Osteoblast (primary cell): ENCODE data around the gene MLN. TPM values are rescaled to one million over a fixed set of nuclear protein-coding genes. Genes with fewer than 3 reads are reported as not detected.

Source experiments
- DNase-seq: peaks from one replicate; pipeline ENCODE4 v3.0.0; 2011; ENCODE audit warnings: low spot score, mixed read lengths; ENCODE audit not compliant: insufficient read length; ENCODE audit errors: missing footprints
- H2AFZ ChIP-seq: 2 replicates; pipeline ENCODE4 v1.6.0; 2011; ENCODE audit warnings: mild to moderate bottlenecking, low read length
- H3K27ac ChIP-seq: 2 replicates; pipeline ENCODE4 v1.5.1; 2011; ENCODE audit warnings: mild to moderate bottlenecking, low read depth, low read length, moderate library complexity
- H3K27me3 ChIP-seq: 2 replicates; pipeline ENCODE4 v1.6.0; 2012; ENCODE audit warnings: mild to moderate bottlenecking, control low read depth, inconsistent platforms, low read length, moderate library complexity; ENCODE audit not compliant: insufficient read depth
- H3K36me3 ChIP-seq: 2 replicates; pipeline ENCODE4 v1.5.1; 2011; ENCODE audit warnings: mild to moderate bottlenecking, low read length, control low read depth, moderate library complexity; ENCODE audit not compliant: insufficient read depth
- H3K4me1 ChIP-seq: 2 replicates; pipeline ENCODE4 v1.5.1; 2011; ENCODE audit warnings: mild to moderate bottlenecking, low read length, control low read depth, moderate library complexity; ENCODE audit not compliant: insufficient read depth
- H3K4me2 ChIP-seq: 2 replicates; pipeline ENCODE4 v1.6.0; 2011; ENCODE audit warnings: mild to moderate bottlenecking, low read length; ENCODE audit not compliant: insufficient read depth
- H3K4me3 ChIP-seq: fragments of 200-600 bp; sonication (generic); 3 replicates; pipeline ENCODE4 v1.5.1; 2012; ENCODE audit warnings: mild to moderate bottlenecking, low read length, inconsistent platforms; ENCODE audit not compliant: insufficient read depth
- H3K79me2 ChIP-seq: 2 replicates; pipeline ENCODE4 v1.6.0; 2012; ENCODE audit warnings: mild to moderate bottlenecking, low read length, control low read depth, inconsistent platforms; ENCODE audit not compliant: insufficient read depth
- H3K9me3 ChIP-seq: 2 replicates; pipeline ENCODE4 v1.5.1; 2011; ENCODE audit warnings: low read depth, low read length, control low read depth
- H4K20me1 ChIP-seq: 2 replicates; pipeline ENCODE4 v1.6.0; 2012; ENCODE audit warnings: mild to moderate bottlenecking, low read length, control low read depth; ENCODE audit not compliant: insufficient read depth
- total RNA-seq: library from RNA; depleted of rRNA; stranded (reverse); fragments of >200 nt; gene quantifications from 2 replicates; pipeline ENCODE4 v1.2.3, GENCODE V29; 2012
- TF ChIP-seq, protein P1 (sequence below): IDR thresholded peaks from 2 replicates; pipeline ENCODE4 v1.5.1; 2011; ENCODE audit warnings: mild to moderate bottlenecking, low read depth, low read length, moderate library complexity; ENCODE audit errors: extremely low read depth

MLN gene
- total RNA-seq, 1 donor: not detected

DNA sequence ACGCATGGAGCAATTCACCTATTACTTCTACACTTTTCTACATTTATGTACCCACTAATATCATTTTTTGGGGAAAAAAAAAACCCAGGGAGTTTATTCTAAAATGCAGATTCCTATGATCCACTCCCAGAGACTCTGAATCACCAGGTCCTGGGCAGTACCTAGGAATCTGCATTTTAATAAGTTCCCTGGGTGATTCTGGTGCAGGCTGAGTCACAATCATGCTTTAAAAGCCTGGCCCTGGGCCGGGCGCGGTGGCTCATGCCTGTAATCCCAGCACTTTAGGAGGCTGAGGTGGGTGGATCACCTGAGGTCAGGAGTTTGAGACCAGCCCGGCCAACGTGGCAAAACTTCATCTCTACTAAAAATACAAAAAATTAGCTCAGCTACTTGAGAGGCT is 43.3 kb upstream of the MLN start:
- H3K27me3 ChIP-seq: no peaks in the 10 kb centered on the region
- TF ChIP-seq, protein P1, sequence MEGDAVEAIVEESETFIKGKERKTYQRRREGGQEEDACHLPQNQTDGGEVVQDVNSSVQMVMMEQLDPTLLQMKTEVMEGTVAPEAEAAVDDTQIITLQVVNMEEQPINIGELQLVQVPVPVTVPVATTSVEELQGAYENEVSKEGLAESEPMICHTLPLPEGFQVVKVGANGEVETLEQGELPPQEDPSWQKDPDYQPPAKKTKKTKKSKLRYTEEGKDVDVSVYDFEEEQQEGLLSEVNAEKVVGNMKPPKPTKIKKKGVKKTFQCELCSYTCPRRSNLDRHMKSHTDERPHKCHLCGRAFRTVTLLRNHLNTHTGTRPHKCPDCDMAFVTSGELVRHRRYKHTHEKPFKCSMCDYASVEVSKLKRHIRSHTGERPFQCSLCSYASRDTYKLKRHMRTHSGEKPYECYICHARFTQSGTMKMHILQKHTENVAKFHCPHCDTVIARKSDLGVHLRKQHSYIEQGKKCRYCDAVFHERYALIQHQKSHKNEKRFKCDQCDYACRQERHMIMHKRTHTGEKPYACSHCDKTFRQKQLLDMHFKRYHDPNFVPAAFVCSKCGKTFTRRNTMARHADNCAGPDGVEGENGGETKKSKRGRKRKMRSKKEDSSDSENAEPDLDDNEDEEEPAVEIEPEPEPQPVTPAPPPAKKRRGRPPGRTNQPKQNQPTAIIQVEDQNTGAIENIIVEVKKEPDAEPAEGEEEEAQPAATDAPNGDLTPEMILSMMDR: no peak
- DNase-seq: peak; percentile 68
- no peaks in the 10 kb centered on the region for H3K79me2 ChIP-seq
- H3K9me3 ChIP-seq: no peaks in the 10 kb centered on the region
- H3K4me3 ChIP-seq: no peak overlapping the region
- no peak overlapping the region for H3K27ac ChIP-seq
- H3K4me1 ChIP-seq: no peaks in the 10 kb centered on the region
- no peaks in the 10 kb centered on the region for H3K36me3 ChIP-seq
- no peaks in the 10 kb centered on the region for H4K20me1 ChIP-seq
- H3K4me2 ChIP-seq: no peak overlapping the region
- H2AFZ ChIP-seq: no peak overlapping the region

DNA sequence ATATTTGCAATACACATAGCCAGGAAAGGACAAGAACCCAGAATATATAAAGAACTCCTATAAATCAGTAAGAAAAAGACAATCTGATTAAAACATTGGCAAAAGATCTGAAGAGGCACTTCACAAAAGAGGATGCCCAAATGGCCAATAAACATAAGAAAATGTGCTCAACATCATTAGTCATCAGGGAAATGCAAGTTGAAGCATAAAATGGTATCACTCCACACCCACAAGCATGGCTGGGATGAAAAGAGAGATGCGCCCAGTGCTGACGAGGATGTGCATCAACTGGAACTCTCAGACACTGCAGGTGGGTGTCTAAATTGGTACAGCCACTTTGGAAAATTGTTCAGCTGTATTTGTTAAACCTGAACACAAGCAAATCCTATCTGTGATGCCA is 42.4 kb upstream of the MLN start:
- no peaks in the 10 kb centered on the region for H3K36me3 ChIP-seq
- H3K9me3 ChIP-seq: no peaks in the 10 kb centered on the region
- H3K4me2 ChIP-seq: no peak overlapping the region
- H4K20me1 ChIP-seq: no peaks in the 10 kb centered on the region
- no peaks in the 10 kb centered on the region for H3K79me2 ChIP-seq
- TF ChIP-seq, protein P1: no peak
- H3K27ac ChIP-seq: no peak overlapping the region
- no peak overlapping the region for H3K4me3 ChIP-seq
- no peak overlapping the region for H2AFZ ChIP-seq
- DNase-seq: peak; percentile 53
- no peaks in the 10 kb centered on the region for H3K27me3 ChIP-seq
- H3K4me1 ChIP-seq: no peaks in the 10 kb centered on the region

DNA sequence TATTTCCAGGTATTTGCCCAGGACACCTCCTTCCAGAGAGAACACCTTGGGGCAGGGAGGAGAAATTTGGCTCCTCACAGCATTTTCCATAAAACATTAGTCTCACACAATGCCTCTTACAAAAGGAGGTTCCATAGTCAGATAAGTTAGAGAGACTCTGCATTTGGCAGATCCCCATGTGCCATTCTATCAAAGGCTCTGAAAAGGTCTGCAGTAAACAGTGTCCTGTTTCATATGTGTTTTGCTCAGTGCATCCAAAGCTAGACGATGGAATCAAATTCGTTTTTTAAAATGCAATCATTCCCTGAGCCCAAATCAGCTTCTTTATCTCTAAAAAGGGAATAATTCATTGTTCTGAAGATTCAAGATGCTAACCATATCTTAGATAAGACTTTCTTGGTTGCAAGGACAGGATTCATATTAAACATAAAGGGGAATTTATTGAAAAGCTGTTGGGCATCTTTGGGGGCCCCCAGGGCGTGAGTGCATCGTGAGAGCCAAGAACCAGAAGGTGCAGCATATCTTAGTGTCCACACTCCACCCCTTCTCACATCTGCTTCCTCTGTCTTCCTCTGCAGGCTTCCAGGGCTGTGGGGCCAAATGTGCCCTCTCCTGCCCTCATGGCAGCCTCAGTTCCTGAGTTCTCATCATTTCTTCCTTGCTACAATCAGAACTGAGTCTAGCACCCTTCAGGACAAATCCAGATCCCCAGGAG is 41.4 kb upstream of the MLN start:
- Histone ChIP-seq H3K9me3 (no peaks in the 10 kb centered on the region), H3K4me1 (peaks cover 7% of the 10 kb centered on the region), H3K4me2 (no peak overlapping the region), H3K27ac (no peak overlapping the region), H3K36me3 (no peaks in the 10 kb centered on the region), H3K4me3 (no peak overlapping the region), H2AFZ (no peak overlapping the region), H4K20me1 (no peaks in the 10 kb centered on the region), H3K79me2 (no peaks in the 10 kb centered on the region), H3K27me3 (no peaks in the 10 kb centered on the region)
- no peak for DNase-seq
- TF ChIP-seq, protein P1: no peak

DNA sequence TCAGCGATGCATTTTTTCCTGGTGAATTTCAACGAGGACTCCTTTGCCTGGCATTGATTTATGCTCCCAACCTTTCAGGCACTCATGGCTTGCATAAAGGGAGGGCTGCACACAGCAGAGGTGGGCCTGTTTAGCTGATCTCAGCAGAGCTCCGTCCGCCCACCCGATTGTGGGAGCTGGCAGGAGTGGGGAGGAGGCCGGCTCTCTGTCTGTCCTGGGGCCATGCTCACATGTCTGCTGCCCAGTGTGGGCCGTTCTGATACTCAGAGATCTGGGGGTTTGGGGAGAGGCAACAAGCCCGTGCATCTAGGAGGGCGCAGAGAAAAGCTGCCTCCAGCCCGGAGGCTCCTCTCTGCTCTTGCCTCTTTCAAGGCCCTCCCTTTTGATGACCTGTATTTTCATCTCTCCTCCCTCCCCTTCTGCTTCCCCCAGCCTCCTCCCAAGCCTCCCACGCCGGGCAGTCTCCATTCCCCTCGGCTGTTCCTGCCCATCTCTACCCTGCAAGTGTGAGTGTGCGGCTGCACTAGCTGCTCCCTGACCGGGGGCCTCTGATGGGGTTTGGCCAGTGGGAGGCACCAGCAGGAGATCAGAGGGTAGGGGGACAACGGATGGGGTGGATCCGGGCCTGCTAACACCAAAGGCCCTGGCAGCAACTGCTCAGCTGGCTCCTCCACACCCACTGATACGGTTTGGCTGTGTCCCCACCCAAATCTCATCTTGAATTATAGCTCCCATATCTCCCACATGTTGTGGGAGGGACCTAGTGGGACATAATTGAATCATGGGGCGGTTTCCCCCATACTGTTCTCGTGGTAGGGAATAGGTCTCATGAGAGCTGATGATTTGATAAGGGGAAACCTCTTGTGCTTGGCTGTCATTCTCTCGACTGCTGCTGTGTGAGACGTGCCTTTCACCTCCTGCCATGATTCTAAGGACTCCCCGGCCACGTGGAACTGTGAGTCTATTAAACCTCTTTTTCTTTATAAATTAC is 39.6 kb upstream of the MLN start:
- Histone ChIP-seq H2AFZ (no peak overlapping the region), H3K79me2 (no peaks in the 10 kb centered on the region), H3K4me3 (no peak overlapping the region), H3K36me3 (no peaks in the 10 kb centered on the region), H3K4me1 (peaks cover 23% of the 10 kb centered on the region), H3K27ac (no peak overlapping the region), H3K9me3 (no peaks in the 10 kb centered on the region), H3K27me3 (no peaks in the 10 kb centered on the region), H3K4me2 (no peak overlapping the region), H4K20me1 (no peaks in the 10 kb centered on the region)
- DNase-seq: peak; percentile 62
- TF ChIP-seq, protein P1: no peak
